Transverse colon (tissue), 3 donors: Measurements from ENCODE around the gene C9orf40.

ENCODE experiments used
- POLR2A ChIP-seq: fragments of 450-650 bp; IDR thresholded peaks from one replicate; pipeline ENCODE4 v1.6.1; 2016; ENCODE audit warnings: antibody characterized with exemption, mild to moderate bottlenecking, moderate library complexity
- POLR2AphosphoS5 ChIP-seq, 3 donors: sonication (generic); formaldehyde crosslinking; IDR thresholded peaks; one replicate each; pipeline ENCODE4 v1.6.1; 2016; ENCODE audit warnings: antibody characterized with exemption in 3 of 3

GRCh38 chr9:74973714-74974113, 21.0 kb upstream of the C9orf40 start:
- TF ChIP-seq POLR2A, result no peak
- no peak for TF ChIP-seq POLR2AphosphoS5 (IDR thresholded peaks at IDR 0.05)
